DMS114 treated with DMSO at 0.1 percent for 48 hours (cell line): ENCODE results near the gene TUBGCP6.
A peak's percentile ranks its signal among the peaks of the same experiment; 100 is the strongest.
"Not testable (repeated sequence)": the region's sequence is repeated elsewhere in the genome, so short reads cannot be mapped to it uniquely, and the experiment has no call there.

Experiments used
- DNase-seq: peaks from one replicate; lab custom pipeline; 2025; ENCODE audit not compliant: unreplicated experiment; lab: John Stamatoyannopoulos, UW

TUBGCP6 gene

DNA sequence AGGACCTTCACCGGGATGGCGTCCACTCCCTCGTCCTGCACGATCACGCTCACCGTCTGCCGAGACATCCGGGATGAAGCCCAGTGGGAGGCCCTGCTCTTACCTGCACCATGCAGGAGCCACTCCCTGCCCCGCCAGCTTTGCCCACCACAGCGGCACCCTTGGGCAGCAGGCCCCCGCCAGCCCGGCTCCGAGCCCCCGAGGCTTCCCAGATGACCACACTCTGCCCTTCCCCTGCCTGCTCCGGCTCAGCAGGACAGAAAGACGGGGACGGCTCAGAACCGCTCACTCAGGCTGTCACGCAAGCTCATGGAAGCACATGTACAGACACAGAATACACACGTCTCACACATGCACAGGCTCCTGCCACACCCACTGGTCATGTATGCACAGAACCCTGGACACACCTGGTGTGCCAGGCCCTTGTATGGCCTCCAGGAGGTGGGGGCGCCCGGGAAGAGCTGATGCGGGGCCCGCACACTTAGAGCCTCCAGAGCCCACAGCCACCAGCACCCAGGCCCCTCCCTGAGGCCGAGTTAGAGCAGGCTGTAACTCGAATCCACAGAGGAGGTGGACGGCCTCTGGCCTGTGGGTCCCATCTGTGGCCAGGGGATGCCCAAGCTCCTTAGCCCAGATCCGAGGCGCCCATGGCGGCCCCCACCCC is 34.3 kb upstream of the TUBGCP6 start:
- DNase-seq, result no peak

DNA sequence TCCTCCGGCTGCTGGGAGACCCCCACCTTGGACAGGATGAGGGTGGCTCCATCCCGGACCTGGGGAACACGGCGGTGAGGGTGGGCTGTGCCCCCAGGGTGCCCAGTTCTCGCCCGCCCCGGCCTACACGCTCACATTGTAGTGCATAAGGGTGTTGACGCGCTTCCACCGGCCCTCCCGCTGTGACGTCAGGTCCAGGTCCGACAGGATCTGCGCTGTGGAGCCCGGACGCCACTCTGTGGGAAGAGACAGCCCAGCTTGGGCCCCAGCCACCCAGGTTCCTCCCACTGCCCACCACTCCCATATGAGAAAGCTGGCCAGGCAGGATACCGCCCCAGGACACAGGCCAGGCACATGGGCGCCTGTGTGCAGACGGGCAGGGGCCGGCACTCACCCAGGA is 33.6 kb upstream of the TUBGCP6 start:
- DNase-seq, result no peak

DNA sequence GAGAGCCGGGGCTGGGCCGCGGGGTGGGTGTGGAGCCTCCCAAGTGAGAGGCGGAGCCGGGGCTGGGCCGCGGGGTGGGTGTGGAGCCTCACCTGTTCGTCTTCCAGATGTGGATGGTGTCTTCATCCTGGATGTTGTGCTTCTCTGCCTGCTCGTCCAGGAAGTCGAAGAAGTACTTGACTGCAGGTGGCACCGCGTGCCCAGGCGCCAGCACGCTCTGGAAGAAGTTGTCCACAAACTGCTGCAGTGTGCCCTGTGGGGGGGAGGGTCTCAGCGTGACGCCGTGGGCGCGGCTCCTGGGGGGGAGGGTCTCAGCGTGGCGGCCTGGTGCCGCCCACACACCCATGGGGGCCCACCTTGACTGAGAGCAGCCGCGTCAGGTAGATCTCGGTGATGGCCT is 32.9 kb upstream of the TUBGCP6 start:
- DNase-seq, result no peak

DNA sequence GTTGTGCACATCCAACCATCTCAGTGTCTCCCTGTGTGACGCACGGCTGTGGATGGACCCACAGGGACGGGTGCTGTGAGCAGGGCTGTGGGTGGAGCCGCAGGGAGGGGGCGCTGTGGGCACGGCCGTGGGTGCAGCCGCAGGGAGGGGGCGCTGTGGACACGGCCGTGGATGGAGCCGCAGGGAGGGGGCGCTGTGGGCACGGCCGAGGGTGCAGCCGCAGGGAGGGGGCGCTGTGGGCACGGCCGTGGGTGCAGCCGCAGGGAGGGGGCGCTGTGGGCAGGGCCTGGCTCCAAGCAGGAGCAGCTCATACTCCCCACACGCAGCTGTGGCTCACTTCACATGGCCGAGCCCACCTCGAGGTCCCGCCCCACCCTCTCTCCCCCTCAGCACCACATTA is 31.3 kb upstream of the TUBGCP6 start:
- DNase-seq, result no peak

DNA sequence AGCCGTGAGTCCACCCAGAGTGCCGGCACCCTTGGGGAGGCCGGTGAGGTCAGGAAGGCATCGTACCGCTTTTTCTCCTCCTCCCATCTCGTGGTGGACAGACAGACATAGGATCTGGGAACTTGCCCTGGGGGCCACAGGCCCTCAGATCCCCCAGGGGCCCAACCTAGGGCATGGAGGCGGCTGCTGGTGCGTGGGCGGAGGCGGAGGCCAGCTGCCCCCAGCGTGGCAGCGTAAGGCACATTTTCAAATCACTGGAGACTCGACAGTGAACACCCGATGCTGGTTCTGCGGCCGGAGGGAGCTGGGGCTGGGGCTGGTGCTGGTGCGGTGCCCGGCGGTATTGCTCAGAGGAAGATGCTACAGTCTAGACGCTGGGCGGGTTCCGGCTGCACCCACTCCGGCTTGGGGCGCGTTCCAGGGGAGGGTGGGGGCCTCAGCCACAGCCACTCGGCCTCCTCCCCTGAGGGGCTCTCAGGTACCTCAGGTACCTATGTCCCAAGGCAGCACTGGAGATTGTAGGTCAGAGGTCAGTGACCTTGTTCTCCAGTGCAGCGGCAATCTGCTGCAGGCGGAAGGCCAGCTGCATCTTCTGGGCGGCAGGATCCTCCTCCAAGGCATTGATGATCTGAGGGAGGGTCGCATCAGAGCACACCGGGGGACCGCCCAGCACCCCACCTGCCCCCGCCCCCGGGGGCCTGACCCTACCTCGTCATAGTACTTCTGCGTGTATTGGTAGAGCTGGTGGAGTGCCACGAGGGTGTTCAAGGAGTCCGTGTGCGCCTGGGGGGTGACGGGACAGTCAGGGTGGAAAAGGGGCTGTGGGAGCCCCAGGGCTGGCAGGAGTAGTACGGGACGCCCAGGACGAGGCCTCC is 30.6 kb upstream of the TUBGCP6 start:
- no peak for DNase-seq

DNA sequence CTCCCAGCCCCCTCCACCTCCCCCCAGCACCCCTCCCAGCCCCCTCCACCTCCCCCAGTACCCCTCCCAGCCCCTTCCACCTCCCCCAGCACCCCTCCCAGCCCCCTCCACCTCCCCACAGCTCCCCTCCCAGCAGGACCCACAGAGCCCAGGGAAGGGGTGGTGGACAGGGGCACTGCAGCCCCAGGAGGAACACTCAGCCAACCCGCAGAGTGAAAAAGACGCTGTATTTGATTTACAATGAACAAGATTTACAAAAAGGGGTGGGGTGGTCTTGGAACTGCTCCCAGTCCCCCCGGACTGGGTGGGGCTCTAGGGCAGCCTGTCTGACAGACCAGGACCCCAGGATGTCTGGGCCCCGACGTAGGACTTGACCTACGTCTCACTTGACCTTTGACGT is 29.9 kb upstream of the TUBGCP6 start:
- DNase-seq, result no peak

DNA sequence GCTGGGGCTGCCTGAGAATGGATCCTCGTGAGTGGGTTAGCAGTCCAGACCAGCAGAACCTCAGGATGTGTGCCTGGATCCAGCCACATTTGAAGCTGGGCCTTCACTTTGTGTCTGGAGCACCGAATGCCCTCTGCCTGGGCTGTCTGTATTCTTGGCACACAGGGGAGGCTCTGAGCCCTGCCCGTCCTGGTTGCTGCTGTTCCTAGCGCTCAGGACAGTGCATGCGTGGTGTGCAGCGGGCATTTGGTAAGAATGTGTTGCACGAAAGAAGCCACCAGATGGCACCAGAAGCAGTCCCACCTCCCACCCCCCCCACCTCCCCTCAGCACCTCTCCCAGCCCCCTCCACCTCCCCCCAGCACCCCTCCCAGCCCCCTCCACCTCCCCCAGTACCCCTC is 29.5 kb upstream of the TUBGCP6 start:
- DNase-seq, result peak; percentile 73

DNA sequence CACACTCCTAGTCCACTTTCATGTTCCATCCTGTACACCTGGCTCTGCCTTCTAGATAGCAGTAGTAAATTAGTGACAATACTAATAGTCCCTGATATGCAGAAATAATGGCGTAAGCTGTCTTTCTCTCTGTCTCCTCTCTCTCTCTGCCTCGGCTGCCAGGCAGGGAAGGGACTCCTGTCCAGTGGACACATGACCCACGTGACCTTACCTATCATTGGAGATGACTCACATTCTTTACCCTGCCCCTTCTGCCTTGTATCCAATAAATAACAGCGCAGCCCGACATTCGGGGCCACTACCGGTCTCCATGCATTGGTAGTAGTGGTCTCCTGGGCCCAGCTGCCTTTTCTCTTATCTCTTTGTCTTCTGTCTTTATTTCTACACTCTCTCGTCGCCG is 29.0 kb upstream of the TUBGCP6 start:
- DNase-seq, result not testable (repeated sequence)

DNA sequence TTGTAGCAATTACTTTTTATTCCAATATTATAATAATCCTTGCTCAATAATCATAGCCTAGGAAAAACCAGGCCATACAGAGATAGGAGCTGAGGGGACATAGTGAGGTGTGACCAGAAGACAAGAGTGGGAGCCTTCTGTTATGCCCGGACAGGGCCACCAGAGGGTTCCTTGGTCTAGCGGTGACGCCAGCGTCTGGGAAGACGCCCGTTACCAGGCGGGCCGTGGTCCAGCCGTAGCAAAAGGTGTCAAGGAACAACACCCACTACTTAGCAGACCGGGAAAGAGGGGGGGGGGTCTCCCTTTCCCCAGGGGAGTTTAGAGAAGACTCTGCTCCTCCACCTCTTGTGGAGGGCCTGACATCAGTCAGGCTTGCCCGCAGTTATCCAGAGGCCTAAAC is 28.5 kb upstream of the TUBGCP6 start:
- DNase-seq, result not testable (repeated sequence)

DNA sequence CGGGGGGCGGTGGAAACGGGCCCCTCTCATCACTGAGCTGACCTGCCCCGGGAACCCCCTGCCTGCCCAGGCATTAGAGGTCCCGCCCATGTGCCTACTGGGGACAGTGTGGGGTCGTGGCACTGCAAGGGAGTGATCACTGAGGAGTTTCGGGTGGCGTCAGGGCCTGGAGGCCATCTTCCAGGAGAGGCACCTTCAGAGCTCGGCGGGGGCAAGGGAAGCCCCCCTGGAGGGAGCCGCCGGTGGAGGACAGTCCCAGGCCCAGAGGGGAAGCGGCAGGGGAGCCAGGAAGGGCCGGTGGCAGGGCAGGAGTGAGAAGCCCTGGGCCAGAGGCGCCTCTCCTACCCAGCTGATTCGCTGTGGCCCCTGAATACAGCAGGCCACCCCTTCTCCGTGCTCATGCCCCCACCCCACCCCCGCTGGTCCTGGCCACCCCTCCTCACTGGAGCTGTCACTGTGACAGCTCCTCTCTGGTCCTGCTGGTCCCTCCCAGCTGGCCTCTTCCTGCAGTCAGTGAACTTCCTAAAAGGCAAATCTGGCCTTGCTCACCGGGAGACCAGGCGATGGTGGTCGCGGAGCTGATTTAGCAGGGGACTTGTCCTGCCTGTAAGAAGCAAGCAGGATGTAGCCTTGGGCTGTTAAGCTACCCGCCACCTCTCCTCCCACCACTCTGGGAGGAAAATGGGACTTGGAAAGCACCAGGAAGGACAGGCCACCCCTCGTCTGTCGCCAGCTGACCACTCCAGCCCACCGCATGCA is 27.4 kb upstream of the TUBGCP6 start:
- DNase-seq, result no peak

DNA sequence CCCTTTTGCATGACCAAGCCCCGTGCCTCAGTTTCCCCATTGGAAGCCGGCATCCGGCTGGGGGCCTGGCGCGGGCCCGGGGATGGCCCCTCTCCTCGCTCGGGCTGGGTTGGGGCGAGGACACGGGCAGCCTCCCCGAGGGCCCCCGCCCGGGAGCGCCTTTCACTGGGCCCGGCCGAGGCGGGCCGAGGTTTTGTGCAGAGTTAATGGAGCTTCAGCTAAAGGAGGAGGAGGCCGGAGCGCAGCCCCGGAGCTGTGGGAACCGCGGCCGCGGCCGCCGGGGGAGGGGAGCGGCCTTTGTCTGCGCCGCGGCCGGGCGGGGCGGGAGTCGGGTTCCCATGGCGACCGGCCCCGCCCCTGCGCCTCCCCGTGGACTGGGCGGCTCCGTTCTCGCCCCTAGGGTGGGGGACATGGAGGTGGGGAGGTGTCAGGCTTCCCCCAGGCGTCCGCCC is 26.7 kb upstream of the TUBGCP6 start:
- DNase-seq, result peak; percentile 27

DNA sequence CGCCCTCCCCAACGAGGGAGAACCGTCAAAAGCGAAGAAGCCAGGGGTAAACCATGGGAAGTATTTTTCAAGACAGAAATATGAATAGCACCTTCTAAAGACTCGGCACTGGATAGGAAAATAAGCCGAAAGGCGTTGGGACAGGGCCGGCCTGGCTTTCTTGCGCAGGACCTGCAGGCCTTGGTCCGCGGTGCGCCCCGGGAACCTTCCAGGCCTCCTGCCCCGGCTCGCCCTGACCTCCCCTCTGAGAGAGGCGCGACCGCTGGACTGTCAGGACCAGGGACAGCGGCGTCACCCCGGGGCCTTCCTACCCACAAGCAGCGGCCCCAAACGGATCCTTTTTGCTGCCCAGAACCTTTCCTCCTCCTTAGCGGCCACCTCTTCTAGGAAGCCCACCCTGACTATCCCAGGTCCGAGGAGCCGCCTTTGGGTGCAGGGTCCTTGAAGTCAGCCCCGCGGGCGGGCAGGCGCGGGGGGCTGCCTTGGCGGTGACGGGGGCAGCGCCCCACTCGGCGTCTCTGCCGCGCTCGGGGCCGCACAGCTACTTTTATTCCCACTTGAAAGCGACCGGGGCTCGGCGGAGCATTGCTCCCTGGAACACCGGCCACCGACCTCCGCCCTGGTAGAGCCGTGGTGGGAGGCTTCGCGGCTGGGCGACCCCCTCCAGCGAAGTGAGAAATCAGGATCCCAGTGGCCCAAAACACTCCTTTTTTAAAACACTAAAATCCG is 26.0 kb upstream of the TUBGCP6 start:
- DNase-seq, result no peak

DNA sequence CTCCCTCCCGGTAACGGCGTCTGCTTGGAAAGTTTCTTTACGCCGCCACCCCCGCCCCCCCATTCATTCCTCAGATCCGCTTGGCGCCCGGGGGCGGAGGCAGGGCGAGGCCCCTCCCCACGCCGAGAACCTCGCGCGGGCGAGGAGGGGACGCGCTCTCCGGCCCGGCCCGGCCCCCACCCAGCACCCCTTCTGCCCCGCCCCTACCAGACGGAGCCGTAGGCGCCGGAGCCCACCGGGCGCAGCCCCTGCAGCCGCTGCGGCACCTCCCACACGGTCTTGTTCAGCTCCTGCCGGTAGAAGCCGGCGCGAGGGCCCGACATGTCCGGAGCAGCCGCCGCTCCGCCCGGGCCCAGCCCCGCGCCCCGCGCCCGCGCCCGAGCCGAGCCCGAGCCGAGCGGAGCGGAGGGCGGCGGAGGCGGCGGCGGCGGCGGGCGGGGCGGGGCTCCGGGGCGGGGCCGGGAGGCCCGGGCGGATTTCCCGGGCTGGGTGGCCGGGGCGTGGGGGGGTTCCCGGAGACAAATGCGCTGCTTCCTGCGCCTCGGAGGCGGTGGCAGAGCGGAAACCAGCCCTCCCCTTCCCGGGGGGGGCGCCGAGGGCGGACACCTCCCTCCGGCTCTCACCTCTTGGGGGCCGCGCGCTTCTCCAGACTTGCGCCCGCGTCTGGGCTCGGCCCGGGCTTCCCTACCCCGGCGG is 25.3 kb upstream of the TUBGCP6 start, which contains the start of gene MAPK11:
Gene MAPK11, minus strand, starts transcription at position 411 of the 696 bp plus-strand sequence. Its CDS starts 88 bp downstream, at position 323.
- peak; percentile 15 for DNase-seq

DNA sequence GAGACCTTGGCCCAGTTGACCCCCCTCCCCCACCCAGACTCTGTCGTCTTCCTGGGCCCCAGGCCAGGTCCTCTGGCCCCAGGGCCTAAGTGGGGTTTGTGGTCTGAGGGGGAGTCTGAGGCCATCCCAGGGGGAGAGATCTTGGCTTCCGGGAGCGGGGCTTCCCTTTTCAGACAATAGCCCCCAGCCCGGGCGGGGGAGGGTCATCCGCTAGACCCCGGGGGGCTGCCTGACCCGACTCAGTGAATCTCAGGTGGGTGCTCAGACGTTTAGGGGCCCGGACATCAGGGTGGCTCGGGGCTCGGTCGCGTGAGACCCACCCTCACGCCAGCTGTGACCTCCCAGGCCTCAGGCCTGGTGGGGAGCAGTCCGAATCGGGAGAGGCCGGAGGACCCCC is 24.7 kb upstream of the TUBGCP6 start:
- no peak for DNase-seq

DNA sequence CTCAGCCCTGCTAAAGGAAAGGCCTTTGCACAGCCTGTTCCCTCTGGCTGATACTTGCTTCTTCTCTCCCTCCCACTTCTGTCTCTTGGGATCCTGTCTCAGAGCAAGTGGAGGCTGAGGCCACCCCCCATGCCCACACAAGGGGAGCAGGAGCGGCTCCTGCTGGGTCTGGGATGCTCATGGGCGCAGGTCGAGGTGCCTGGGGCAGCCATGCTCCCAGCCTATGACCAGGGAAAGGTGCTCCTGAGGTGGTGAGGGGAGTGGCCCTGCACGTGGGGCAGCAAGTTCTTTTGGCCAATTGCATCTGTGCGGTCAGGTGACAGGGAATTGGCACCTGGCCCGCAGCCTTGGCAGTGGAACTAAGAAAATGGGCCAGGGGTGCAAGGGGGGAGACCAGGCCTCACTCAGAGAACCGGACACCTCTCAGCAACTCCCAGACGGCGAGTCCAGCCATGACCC is 23.9 kb upstream of the TUBGCP6 start:
- DNase-seq, result no peak

DNA sequence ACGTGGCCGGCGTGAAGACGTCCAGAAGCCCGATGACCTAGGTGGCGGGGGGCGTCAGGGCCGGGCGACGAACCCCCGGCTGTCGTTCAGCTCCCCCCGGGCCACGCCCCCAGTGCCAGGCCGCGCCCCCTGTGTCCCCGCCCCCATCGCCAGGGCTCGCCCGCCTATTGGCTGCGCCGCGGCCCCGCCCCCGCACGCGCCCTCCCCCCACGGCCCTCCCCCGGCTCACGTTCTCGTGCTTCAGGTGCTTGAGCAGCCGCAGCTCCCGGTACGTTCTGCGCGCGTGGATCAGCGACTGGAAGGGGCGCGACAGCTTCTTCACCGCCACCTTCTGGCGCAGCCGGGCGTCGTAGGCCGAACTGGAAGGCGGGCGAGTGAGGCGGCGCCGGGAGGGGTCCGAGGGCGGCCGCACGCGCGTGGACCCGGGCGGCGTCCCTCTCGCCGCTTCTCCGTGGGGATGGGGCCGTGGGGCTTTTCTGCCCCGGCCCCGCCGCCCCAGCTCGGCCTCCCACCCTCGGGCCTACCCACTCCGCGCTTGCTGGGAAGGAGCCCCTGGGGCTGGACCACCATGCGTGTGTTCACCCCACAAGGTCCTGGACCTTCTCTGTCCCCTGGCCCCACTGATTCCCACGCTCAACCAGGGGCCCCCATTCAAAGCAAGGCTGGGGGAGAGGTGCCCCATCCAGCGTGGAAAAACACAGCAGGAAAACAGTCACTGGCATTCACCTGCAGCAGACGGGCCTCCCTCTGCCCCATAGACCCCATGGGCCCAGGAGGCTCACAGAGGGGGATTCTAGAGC is 23.0 kb upstream of the TUBGCP6 start:
- no peak for DNase-seq

DNA sequence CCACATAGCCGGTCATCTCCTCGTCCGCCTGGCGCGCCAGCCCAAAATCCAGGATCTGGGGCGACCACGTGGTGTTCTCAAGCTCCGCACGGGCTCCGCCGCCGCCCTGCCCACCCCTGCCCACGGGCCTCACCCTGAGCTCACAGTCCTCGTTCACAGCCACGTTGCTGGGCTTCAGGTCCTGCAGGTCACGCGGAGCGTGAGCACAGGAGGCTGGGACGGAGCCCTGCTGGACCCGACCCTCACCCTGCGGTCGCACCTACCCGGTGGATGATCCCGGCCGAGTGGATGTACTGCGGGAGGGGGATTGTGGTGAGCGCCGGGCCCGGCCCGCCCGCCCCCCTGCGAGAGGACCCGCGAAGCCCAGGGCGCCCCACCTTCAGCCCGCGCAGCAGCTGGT is 22.2 kb upstream of the TUBGCP6 start:
- DNase-seq, result no peak

DNA sequence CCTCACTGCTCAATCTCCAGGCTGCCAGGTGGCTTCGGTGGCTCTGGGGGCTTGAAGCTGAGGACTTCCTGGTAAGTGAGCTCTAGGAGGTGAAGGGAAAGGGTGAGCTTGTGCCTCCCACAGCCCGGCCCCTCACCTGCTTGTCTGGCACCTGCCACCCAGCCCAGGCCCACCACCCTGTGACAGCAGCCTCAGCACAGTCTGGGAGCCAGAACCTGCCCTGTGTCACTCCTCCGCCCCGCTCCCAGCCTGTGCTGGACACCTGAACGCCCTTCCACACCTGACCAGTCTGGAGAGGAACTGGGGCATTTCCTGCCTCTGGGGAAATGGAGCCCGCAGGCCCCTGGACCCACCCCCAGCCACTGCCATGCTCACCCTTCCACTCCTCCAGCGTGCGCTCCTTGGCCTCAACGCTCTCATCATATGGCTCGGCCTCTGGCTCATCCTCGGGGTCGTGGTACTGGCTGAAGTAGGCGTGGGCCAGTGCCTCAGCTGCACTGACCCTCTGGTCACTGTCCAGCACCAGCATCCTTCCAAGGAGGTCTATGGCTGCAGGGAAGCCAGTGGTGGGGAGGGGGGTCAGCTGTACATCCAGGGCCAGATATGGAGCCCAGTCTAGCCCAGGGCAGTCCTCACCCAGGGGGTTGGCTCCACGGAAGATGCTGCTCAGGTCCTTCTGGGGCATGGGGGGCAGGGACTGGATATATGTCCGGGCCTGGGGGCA is 20.3 kb upstream of the TUBGCP6 start:
- no peak for DNase-seq
